ENCODE results near the gene CACNB1.

The CACNB1 gene

GRCh38 chr17:39126436-39126835 is 71.0 kb downstream of the CACNB1 start:
- DNase-seq (ENCODE audit: low read depth, low spot score): no peak

- DNase-seq (ENCODE audit: low read depth, low spot score): no peak
These were observed 72.2 kb downstream of the CACNB1 start for GRCh38 chr17:39125143-39125875.

GRCh38 chr17:39123627-39124026 is 73.8 kb downstream of the CACNB1 start:
- DNase-seq (ENCODE audit: low read depth, low spot score): peak; percentile 47

Measured in astrocyte of the hippocampus (primary cell).